A673 (cell line): ENCODE results near the gene TFDP2. TPM values are rescaled to one million over a fixed set of nuclear protein-coding genes. Genes with fewer than 3 reads are reported as not detected.
A peak's percentile ranks its signal among the peaks of the same experiment; 100 is the strongest.
"Not testable (repeated sequence)": the region's sequence is repeated elsewhere in the genome, so short reads cannot be mapped to it uniquely, and the experiment has no call there.

Source experiments
- BruUV-seq: library from RNA; stranded (reverse); fragments of 400-500 nt; replicated peaks from 2 replicates; lab custom pipeline; 2021; lab: Mats Ljungman, UMichigan
- CTCF ChIA-PET: fragments of 300-600 bp; sonication (Branson Sonifier 250); formaldehyde crosslinking; loops from one replicate; lab custom pipeline; 2022; ENCODE audit warnings: antibody characterized with exemption; lab: Charles Lee
- POLR2A ChIA-PET: fragments of 300-600 bp; sonication (Branson Sonifier 250); formaldehyde crosslinking; loops from one replicate; lab custom pipeline; 2022; ENCODE audit warnings: antibody characterized with exemption; ENCODE audit not compliant: low non-redundant PET; lab: Charles Lee
- DNase-seq: peaks from one replicate; pipeline ENCODE4 v3.0.0-alpha.2; 2015; ENCODE audit warnings: low spot score
- H3K27ac ChIP-seq: fragments of 200-600 bp; sonication (generic); 2 replicates; pipeline ENCODE4 v1.5.1; 2016; ENCODE audit warnings: mixed run types, low read depth, mild to moderate bottlenecking, mixed read lengths, antibody characterized with exemption, low read length; ENCODE audit not compliant: poor library complexity, severe bottlenecking
- H3K27me3 ChIP-seq: fragments of 200-600 bp; sonication (generic); replicated peaks from 2 replicates; pipeline ENCODE4 v1.6.1; 2017; ENCODE audit warnings: mixed run types, low read depth, mild to moderate bottlenecking, mixed read lengths, antibody characterized with exemption, low read length; ENCODE audit not compliant: insufficient read depth, poor library complexity
- H3K36me3 ChIP-seq: fragments of 200-600 bp; sonication (generic); 2 replicates; pipeline ENCODE4 v1.6.1; 2016; ENCODE audit warnings: mixed run types, mild to moderate bottlenecking, mixed read lengths, antibody characterized with exemption, low read length; ENCODE audit not compliant: insufficient read depth, poor library complexity, severe bottlenecking
- H3K4me1 ChIP-seq: fragments of 200-600 bp; sonication (generic); 2 replicates; pipeline ENCODE4 v1.6.1; 2017; ENCODE audit warnings: mixed run types, mild to moderate bottlenecking, mixed read lengths, antibody characterized with exemption, low read length; ENCODE audit not compliant: insufficient read depth, poor library complexity, severe bottlenecking
- H3K4me3 ChIP-seq: fragments of 200-600 bp; sonication (generic); 2 replicates; pipeline ENCODE4 v1.5.1; 2016; ENCODE audit warnings: low read depth, mixed run types, mild to moderate bottlenecking, mixed read lengths, low read length; ENCODE audit not compliant: poor library complexity, severe bottlenecking
- H3K9me3 ChIP-seq: fragments of 200-600 bp; sonication (generic); 2 replicates; pipeline ENCODE4 v1.6.1; 2016; ENCODE audit warnings: mixed run types, low read depth, mild to moderate bottlenecking, mixed read lengths, antibody characterized with exemption, low read length; ENCODE audit not compliant: poor library complexity, severe bottlenecking
- EZH2 ChIP-seq: fragments of 200-600 bp; sonication (generic); IDR thresholded peaks from 2 replicates; pipeline ENCODE4 v1.6.1; 2017; ENCODE audit warnings: borderline replicate concordance, low read depth, mild to moderate bottlenecking, mixed read lengths, antibody characterized with exemption, low read length; ENCODE audit not compliant: poor library complexity, severe bottlenecking
- intact Hi-C: fragments of 100-400 bp; cut with micrococcal nuclease; formaldehyde crosslinking; loops from one replicate; pipeline ENCODE4 v1.10.0; 2022; ENCODE audit not compliant: unreplicated experiment
- total RNA-seq: library from RNA; stranded (reverse); gene quantifications from 2 replicates; pipeline ENCODE4 v1.2.3, GENCODE V29; 2021
- TF ChIP-seq, protein P1 (sequence below): fragments of 300-800, 200-600 bp; sonication (generic); conservative IDR thresholded peaks from 2 replicates; pipeline ENCODE4 v1.5.1; 2017; ENCODE audit warnings: low read depth, mild to moderate bottlenecking, antibody characterized with exemption, low read length, moderate library complexity, mixed read lengths

The TFDP2 gene
- total RNA-seq, 1 experiment from 2014 or later = 41.6 TPM

DNA sequence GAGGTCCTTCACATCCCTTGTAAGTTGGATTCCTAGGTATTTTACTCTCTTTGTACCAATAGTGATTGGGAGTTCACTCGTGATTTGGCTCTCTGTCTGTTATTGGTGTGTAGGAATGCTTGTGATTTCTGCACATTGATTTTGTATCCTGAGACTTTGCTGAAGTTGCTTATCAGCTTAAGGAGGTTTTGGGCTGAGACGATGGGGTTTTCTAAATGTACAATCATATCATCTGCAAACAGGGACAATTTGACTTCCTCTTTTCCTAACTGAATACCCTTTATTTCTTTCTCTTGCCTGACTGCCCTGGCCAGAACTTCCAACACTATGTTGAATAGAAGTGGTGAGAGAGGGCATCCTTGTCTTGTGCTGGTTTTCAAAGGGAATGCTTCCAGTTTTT lies 12.3 kb downstream of the TFDP2 start:
- intact Hi-C loops, POLR2A ChIA-PET, H3K4me3 ChIP-seq, CTCF ChIA-PET, H3K27me3 ChIP-seq, H3K27ac ChIP-seq, H3K9me3 ChIP-seq, H3K4me1 ChIP-seq, H3K36me3 ChIP-seq, BruUV-seq, DNase-seq: not testable (repeated sequence)

DNA sequence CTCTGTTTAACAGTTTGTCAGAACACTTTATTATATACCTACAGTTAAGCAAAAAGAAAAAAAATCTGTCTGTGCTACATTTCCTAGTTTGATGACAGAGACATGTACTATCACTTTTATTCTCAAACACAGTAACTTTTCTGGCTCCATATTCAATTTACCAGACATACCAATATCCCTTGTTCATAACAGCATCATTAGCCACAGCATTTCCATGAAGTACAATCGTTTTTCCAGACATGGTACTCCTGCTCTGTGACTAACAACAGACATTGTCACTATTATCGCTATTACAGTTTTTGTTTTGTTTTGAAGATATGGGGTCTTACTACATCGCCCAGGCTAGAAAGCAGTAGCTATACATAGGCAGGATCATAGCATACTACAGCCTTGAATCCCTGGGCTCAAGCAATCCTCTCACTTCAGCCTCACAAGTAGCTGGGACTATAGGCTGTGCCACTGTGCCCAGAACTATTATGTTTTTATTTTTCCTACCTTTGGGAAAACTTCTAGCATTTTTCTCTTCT lies 14.5 kb downstream of the TFDP2 start:
- no peak for TF ChIP-seq EZH2
- TF ChIP-seq, protein P1, sequence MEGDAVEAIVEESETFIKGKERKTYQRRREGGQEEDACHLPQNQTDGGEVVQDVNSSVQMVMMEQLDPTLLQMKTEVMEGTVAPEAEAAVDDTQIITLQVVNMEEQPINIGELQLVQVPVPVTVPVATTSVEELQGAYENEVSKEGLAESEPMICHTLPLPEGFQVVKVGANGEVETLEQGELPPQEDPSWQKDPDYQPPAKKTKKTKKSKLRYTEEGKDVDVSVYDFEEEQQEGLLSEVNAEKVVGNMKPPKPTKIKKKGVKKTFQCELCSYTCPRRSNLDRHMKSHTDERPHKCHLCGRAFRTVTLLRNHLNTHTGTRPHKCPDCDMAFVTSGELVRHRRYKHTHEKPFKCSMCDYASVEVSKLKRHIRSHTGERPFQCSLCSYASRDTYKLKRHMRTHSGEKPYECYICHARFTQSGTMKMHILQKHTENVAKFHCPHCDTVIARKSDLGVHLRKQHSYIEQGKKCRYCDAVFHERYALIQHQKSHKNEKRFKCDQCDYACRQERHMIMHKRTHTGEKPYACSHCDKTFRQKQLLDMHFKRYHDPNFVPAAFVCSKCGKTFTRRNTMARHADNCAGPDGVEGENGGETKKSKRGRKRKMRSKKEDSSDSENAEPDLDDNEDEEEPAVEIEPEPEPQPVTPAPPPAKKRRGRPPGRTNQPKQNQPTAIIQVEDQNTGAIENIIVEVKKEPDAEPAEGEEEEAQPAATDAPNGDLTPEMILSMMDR = no peak
- intact Hi-C loops = no loop called here
- Histone ChIP-seq H3K36me3 (no peaks in the 10 kb centered on the region), H3K4me1 (no peaks in the 10 kb centered on the region), H3K27me3 (no peaks in the 10 kb centered on the region), H3K4me3 (no peak overlapping the region), H3K27ac (no peak overlapping the region), H3K9me3 (no peaks in the 10 kb centered on the region)
- ChIA-PET POLR2A (no interaction called here), CTCF (no interaction called here)
- no peak for DNase-seq
- no TSS peak for BruUV-seq

DNA sequence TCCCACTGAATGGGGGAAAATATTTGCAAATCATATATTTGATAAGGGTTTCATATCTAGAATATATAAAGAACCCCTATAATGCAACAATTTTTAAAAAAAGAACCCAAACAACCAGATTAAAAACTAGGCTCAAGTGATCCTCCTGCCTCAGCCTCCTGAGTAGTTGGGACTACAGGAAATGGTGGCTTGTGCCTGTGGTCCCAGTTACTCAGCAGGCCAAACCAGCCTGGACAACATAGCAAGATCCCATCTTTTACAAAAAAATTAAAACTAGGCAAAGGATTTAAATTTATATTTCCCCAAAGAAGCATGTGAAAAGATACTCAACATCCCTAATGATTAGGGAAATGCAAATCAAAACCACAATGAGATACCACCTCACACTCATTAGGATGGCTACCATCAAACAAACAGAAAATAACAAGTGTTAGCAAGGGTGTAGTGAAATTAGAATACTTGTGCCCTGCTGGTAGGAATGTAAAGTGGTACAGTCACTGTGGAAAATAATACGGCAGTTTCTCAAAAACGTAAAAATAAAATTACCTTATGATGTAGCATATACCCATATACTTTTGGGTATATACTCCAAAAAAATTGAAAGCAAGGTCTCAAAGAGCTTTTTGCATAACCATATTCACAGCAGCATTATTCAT lies 19.7 kb downstream of the TFDP2 start:
- Histone ChIP-seq H3K27me3 (no peaks in the 10 kb centered on the region), H3K4me3 (no peak overlapping the region), H3K4me1 (no peaks in the 10 kb centered on the region), H3K9me3 (no peaks in the 10 kb centered on the region), H3K27ac (no peak overlapping the region), H3K36me3 (no peaks in the 10 kb centered on the region)
- CTCF ChIA-PET = no interaction called here
- intact Hi-C loops = loop anchor here (5.0 to 10.0 kb wide), 2 partner anchors 165 to 858 kb away; no protein-coding TSS in a partner anchor
- TF ChIP-seq EZH2 = no peak
- TF ChIP-seq, protein P1 = peak; percentile 16; the same call in 1 of the 2 replicates
- POLR2A ChIA-PET = no interaction called here
- no peak for DNase-seq
- no TSS peak for BruUV-seq
